Left forelimb (tissue), 1 donor: Measurements from ENCODE around the gene GSTCD.
"Not testable (repeated sequence)": the region's sequence is repeated elsewhere in the genome, so short reads cannot be mapped to it uniquely, and the experiment has no call there.

Source experiments
- DNase-seq: peaks from one replicate; pipeline ENCODE4 v3.0.0-alpha.2; 2018; ENCODE audit warnings: low spot score

Gene GSTCD

DNA sequence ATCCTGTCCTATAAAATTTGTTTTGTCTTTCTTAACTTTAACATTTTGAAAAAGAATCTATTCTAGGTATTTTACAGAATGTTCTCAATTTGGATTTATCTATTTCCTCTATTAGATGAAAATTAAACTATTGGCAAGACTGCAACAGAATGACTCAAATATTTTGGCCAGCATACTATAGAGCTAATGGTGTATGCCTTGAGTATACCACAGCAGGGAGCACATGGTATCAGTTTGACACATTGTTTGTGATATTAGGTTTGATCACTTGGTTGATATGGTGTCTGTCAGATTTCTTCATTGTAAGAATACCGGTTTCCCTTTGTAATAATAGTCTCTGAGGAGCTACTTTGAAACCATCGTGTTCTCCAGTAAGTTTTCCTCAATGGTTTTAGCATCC is 98.9 kb downstream of the GSTCD start:
- no peak for DNase-seq

GRCh38 chr4:105808030-105808749 is 99.6 kb downstream of the GSTCD start:
- no peak for DNase-seq

- no peak for DNase-seq
These were observed 100.1 kb downstream of the GSTCD start for GRCh38 chr4:105808750-105809041.

GRCh38 chr4:105815701-105816100 is 107.1 kb downstream of the GSTCD start:
- DNase-seq = no peak

DNA sequence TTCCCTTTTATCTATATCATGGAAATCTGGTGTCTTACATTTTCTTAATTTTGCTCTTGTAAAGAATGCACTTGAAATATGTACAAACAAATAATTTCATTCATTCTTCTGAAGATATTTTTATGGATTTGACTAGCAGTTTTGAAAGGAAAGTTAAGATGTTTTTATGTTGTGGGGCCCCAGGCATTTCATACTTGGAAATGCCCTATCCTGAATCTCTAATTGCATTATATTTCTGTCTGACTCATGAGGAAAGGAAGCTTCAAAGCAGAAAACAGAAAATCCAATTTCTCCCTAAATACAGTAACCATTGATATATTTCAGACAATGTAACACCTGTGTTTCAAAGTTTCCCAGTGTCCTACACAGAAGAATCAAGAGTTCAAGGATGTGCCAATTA is 113.5 kb downstream of the GSTCD start:
- no peak for DNase-seq

DNA sequence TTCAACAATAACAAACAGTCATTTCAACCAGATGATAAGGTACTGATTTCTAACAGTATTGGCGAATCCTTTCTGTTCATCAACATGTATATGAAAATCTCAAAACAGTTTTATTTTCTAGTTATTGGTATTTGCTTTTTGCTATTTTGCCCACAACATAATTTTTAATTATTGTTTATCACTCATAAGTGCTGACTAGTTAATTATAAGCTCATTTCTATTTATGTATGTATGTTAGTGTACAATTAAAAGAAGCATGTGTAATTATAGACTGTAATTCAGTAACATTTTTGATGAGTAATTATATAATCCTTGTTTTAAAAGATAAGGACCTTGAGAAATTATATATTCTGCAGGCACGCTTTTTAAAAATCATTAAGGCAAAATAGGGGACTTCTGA is 119.5 kb downstream of the GSTCD start:
- no peak for DNase-seq

- DNase-seq = no peak
These were observed 122.6 kb downstream of the GSTCD start for GRCh38 chr4:105831189-105831588.

GRCh38 chr4:105835177-105835576 is 126.6 kb downstream of the GSTCD start:
- DNase-seq = no peak

DNA sequence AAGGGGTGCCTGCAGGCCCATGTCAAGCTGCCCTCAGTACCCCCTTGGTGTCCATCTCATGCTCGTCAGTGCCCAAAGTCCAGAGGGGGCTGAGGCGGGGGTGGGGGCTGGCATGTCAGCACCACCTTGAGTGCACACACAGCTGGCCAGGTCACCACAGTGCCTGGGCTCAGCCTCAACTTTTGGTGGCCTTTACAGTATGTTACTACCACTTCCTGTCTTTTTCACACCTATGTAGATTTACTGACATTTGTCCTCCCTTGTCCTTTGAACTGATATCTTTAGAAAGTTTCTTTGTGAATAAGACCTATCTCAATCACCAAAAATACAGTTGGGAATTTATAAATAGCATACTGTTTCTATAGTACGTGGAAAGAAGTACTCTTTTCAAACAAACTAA is 128.0 kb downstream of the GSTCD start:
- no peak for DNase-seq

DNA sequence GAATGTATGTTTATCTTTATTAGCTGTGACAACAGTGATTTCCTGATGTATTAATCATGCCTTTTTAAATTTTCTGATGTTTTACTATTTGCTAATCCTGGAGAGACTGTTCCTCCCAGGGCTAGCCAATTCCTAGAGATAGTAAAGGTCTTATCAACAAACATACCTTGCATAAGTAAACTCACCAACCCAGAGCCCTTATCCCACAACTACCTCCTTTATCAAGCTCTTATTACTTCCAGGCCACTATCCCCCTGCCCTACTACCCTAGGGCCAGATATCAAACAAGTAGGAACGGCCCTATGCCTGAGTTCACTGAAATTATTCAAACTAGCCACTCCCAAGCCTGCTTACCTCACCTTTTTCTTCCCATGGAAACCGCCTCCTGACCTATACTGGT is 128.5 kb downstream of the GSTCD start:
- no peak for DNase-seq

GRCh38 chr4:105838082-105838481 is 129.5 kb downstream of the GSTCD start:
- no peak for DNase-seq

DNA sequence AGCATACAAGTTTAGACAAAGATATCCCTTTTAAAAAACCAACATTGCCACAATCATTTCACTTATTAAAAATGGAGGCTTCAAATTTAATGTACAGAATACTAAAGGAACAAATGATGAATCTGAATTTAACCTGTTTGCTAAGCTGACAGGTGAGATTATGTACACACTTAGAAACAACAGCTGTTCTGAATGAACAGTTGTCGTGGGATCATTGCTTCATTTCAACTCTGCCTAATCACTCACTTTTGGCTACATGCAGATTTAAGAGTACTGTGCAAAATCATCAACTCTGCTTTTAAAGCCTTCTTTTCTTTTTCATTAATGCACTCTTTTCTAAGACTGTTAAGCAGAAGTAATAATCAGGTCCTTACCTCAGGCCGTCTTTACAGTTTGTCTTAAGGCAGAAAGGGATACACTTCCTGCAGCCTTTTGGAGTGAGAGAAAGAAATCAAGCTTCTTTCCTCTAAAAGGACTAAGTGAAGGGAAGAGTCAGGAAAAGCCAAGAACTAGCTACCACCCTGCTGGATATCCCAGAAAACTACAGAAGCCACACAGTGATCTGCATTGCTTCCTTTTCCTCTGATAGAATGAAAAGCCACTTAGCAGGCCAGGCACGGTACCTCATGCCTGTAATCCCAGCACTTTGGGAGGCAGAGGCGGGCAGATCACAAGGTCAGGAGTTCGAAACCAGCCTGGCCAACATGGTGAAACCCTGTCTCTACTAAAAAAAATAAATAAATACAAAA is 132.0 kb downstream of the GSTCD start:
- DNase-seq = no peak

- no peak for DNase-seq
These were observed 135.4 kb downstream of the GSTCD start for GRCh38 chr4:105843941-105844340.

DNA sequence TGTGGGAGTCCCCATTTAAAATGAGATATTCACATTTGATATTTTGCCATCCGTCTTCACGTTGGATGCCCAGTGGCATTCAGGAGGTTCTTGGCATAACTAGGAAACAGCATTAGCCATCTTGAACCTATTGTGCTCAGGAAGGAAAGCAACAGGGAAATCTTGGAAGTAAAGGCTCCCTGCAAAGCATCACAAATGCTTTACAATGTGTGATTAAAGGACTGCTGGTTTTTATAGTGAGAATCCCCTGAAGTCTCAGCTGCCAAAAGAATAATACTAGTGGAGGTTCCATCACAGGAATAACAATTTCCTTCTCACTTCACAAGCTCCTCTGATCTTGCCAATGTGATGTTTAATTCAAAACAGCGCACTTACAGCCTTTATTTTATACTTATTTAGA is 137.0 kb downstream of the GSTCD start:
- no peak for DNase-seq

DNA sequence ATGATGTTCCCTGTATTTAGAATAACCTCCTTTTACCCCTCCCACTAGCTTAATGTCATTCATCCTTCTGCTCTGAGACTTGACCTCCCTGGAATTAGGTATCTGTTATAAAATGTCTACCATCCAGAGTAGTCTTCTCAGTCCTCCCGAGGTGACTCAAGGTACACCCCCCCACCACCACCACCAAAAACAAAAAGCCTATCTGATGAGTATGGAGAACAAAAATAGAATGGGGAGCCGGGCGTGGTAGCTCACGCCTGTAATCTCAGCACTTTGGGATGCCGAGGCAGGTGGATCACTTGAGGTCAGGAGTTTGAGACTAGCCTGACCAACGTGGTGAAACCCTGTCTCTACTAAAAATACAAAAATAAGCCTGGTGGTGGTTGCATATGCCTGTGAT is 139.8 kb downstream of the GSTCD start:
- DNase-seq = not testable (repeated sequence)

- no peak for DNase-seq
These were observed 142.6 kb downstream of the GSTCD start for GRCh38 chr4:105851196-105851595.

GRCh38 chr4:105852230-105852629 is 143.6 kb downstream of the GSTCD start:
- DNase-seq = not testable (repeated sequence)

GRCh38 chr4:105858466-105859040 is 150.0 kb downstream of the GSTCD start:
- DNase-seq = no peak

- no peak for DNase-seq
These were observed 150.6 kb downstream of the GSTCD start for GRCh38 chr4:105859233-105859632.

GRCh38 chr4:105870963-105871362 is 162.4 kb downstream of the GSTCD start:
- DNase-seq = no peak

- DNase-seq = no peak
These were observed 163.4 kb downstream of the GSTCD start for GRCh38 chr4:105871997-105872396.

- no peak for DNase-seq
These were observed 166.6 kb downstream of the GSTCD start for GRCh38 chr4:105875233-105875632.

DNA sequence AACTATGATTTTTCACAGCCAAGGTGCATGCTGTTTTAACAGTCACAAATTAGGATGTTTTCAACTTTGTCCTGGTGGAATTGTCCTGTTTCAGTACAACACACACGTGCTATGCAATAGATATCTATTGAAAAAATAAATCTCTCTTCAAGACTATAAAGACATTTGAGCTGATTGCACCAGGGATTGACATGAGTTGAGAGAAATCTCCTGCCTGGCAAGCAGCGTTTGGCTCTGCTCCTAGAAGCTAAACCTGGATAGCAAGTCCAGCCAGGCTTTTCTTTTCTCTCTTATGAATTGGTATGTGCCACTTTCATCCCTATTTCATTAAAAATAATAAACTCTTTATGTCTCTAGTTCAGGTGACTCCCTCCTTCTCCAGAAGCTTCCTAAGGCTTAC is 170.1 kb downstream of the GSTCD start:
- no peak for DNase-seq

GRCh38 chr4:105887508-105887907 is 178.9 kb downstream of the GSTCD start:
- DNase-seq = no peak
